Measurements from ENCODE around the gene FAM236D.
"Not testable (repeated sequence)": the region's sequence is repeated elsewhere in the genome, so short reads cannot be mapped to it uniquely, and the experiment has no call there.

Gene FAM236D

GRCh38 chrX:72808110-72808509 lies at the start of gene FAM236D:
TSS of gene FAM236D (minus strand) at chrX:72808210. CDS start at chrX:72808110, 100 bp downstream.
- DNase-seq: not testable (repeated sequence)

- not testable (repeated sequence) for DNase-seq
These were observed 29.5 kb upstream of the FAM236D start for GRCh38 chrX:72837532-72837931.

- not testable (repeated sequence) for DNase-seq
These were observed 22.7 kb upstream of the FAM236D start for GRCh38 chrX:72830701-72831100.

- not testable (repeated sequence) for DNase-seq
These were observed 17.6 kb downstream of the FAM236D start for GRCh38 chrX:72790390-72790789.

GRCh38 chrX:72788142-72788541 lies 19.9 kb downstream of the FAM236D start:
- not testable (repeated sequence) for DNase-seq

- DNase-seq: not testable (repeated sequence)
These were observed 24.0 kb downstream of the FAM236D start for GRCh38 chrX:72783964-72784363.

- not testable (repeated sequence) for DNase-seq
These were observed 24.6 kb downstream of the FAM236D start for GRCh38 chrX:72783365-72783936.

GRCh38 chrX:72782560-72782959 lies 25.4 kb downstream of the FAM236D start, which contains the start of gene FAM236B:
TSS of gene FAM236B (minus strand) at chrX:72782660. CDS start at chrX:72782560, 100 bp downstream.
- not testable (repeated sequence) for DNase-seq

- DNase-seq: not testable (repeated sequence)
These were observed 29.9 kb downstream of the FAM236D start for GRCh38 chrX:72778146-72778545.

- not testable (repeated sequence) for DNase-seq
These were observed 30.6 kb downstream of the FAM236D start for GRCh38 chrX:72777467-72777790.

- DNase-seq: not testable (repeated sequence)
These were observed 31.1 kb downstream of the FAM236D start, which contains the start of gene DMRTC1B for GRCh38 chrX:72776653-72777466. TSS of gene DMRTC1B (plus strand) at chrX:72776890. CDS start at chrX:72845136, 68,246 bp downstream.

- DNase-seq: not testable (repeated sequence)
These were observed 47.6 kb downstream of the FAM236D start for GRCh38 chrX:72760454-72760853.
